ENCODE results near the gene ZSWIM3.

DNA sequence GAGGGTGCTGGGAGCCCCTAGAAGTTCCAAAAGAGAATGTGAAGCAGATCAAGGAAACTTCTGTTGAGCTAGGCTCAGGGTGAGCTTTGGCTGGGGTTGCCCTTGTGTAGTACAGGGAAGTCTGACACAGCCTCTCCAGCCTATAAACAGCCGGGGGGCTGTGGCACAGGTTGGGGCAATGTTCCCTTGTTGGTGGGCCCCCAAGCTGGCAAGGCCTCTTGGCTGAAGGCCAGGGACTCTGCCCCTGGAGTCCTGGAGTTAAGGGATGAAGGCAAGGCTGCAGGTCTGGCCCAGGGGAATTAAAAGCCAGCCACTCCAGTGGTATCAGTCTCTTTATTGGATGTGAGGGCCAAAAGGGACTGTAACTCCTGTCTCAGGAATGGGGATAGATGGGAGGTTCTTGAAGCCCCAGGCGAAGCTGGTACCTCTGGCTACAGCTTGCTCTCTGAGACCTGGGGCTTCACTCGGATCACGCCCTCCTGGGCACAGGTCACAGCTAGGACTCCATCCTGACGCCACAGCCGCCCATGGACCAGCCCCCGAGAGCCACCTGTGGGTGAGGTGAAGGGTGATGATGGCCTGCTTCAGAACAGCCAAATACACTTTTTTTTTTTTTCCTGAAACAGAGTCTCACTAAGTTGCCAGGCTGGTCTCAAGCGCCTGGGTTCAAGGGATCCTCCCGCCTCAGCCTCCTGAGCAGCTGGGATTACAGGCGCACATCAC, 15.8 kb upstream of the ZSWIM3 start:
- TF ChIP-seq, protein P1, sequence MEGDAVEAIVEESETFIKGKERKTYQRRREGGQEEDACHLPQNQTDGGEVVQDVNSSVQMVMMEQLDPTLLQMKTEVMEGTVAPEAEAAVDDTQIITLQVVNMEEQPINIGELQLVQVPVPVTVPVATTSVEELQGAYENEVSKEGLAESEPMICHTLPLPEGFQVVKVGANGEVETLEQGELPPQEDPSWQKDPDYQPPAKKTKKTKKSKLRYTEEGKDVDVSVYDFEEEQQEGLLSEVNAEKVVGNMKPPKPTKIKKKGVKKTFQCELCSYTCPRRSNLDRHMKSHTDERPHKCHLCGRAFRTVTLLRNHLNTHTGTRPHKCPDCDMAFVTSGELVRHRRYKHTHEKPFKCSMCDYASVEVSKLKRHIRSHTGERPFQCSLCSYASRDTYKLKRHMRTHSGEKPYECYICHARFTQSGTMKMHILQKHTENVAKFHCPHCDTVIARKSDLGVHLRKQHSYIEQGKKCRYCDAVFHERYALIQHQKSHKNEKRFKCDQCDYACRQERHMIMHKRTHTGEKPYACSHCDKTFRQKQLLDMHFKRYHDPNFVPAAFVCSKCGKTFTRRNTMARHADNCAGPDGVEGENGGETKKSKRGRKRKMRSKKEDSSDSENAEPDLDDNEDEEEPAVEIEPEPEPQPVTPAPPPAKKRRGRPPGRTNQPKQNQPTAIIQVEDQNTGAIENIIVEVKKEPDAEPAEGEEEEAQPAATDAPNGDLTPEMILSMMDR (IDR thresholded peaks at IDR 0.05), result no peak
- TF ChIP-seq EP300 (IDR thresholded peaks at IDR 0.05), result no peak
- no peak for TF ChIP-seq POLR2AphosphoS5 (IDR thresholded peaks at IDR 0.05)
- TF ChIP-seq POLR2A (IDR thresholded peaks at IDR 0.05), result no peak
